ENCODE data around the gene GRM1. TPM values are rescaled to one million over a fixed set of nuclear protein-coding genes. Genes with fewer than 3 reads are reported as not detected.

Gene GRM1
- total RNA-seq, 1 donor from 2014 or later = 22.3 TPM

- no peak for DNase-seq
These were observed 455.5 kb downstream of the GRM1 start for GRCh38 chr6:146484411-146484810.

Small RNAs within 50 kb of the gene (small RNA-seq; reads per million reads assigned to genes)
- gene RNA5SP222 = not detected

Other genes with a start within 250 kb of the GRM1 start
- gene FBXO30, start 214.3 kb upstream of the GRM1 start, total RNA-seq = 93.1 TPM
- 100 TPM for gene SHPRH, start 64.7 kb upstream of the GRM1 start, total RNA-seq

Measured in occipital lobe (tissue), 3 donors.